Lung (tissue), 12 donors: Measurements from ENCODE around the gene CD69. TPM values are rescaled to one million over a fixed set of nuclear protein-coding genes. Genes with fewer than 3 reads are reported as not detected.
"Not testable (repeated sequence)": the region's sequence is repeated elsewhere in the genome, so short reads cannot be mapped to it uniquely, and the experiment has no call there.

Source experiments
- ATAC-seq: fragments of 200-7000 bp; cut with Tn5 transposase; one replicate; pipeline ENCODE4 v1.9.1; 2020; ENCODE audit warnings: moderate number of reproducible peaks; ENCODE audit not compliant: insufficient read depth, low FRiP score
- DNase-seq, 3 donors: peaks; one replicate each; pipeline ENCODE4 v3.0.0-alpha.2; 2013 to 2017
- H3K27ac ChIP-seq, 2 donors: one replicate each; pipeline ENCODE4 v1.5.1; 2013; ENCODE audit warnings: mild to moderate bottlenecking in 2 of 2, moderate library complexity in 2 of 2, control low read depth in 1 of 2, inconsistent platforms in 1 of 2, low read depth in 1 of 2, low read length in 1 of 2
- H3K27me3 ChIP-seq, 3 donors: one replicate each; pipeline ENCODE4 v1.5.1; 2013; ENCODE audit warnings: low read length in 2 of 3; ENCODE audit not compliant: control insufficient read depth in 3 of 3, insufficient read depth in 3 of 3
- H3K36me3 ChIP-seq, 4 donors: one replicate each; pipeline ENCODE4 v1.5.1; 2013; ENCODE audit warnings: low read length in 4 of 4, mild to moderate bottlenecking in 1 of 4, moderate library complexity in 1 of 4; ENCODE audit not compliant: control insufficient read depth in 4 of 4, insufficient read depth in 4 of 4
- H3K4me1 ChIP-seq, 5 donors: one replicate each; pipeline ENCODE4 v1.5.1; 2013; ENCODE audit warnings: low read length in 5 of 5, mild to moderate bottlenecking in 2 of 5, moderate library complexity in 1 of 5; ENCODE audit not compliant: control insufficient read depth in 5 of 5, insufficient read depth in 5 of 5
- H3K4me3 ChIP-seq: one replicate; pipeline ENCODE4 v1.5.1; 2013; ENCODE audit warnings: mild to moderate bottlenecking, control low read depth, moderate library complexity
- H3K9ac ChIP-seq, 2 donors: one replicate each; pipeline ENCODE4 v1.5.1; 2013; ENCODE audit warnings: low read length in 2 of 2, control low read depth in 1 of 2; ENCODE audit not compliant: insufficient read depth in 1 of 2
- H3K9me3 ChIP-seq, 4 donors: one replicate each; pipeline ENCODE4 v1.5.1; 2013; ENCODE audit warnings: low read length in 3 of 4, mild to moderate bottlenecking in 1 of 4, moderate library complexity in 1 of 4; ENCODE audit not compliant: control insufficient read depth in 4 of 4, insufficient read depth in 3 of 4
- WGBS, 2 donors: extraction: QIAGEN DNeasy Blood & Tissue Kit; methylation state at CpG; one replicate each; pipeline ENCODE4 v1.1.7; 2013; 5-methylcytosine and 5-hydroxymethylcytosine counted together
- polyA plus RNA-seq, 2 donors: library from polyadenylated mRNA; stranded (reverse); fragments of 200-250 nt; gene quantifications; one replicate each; pipeline ENCODE4 v1.2.1, GENCODE V29; 2013
- total RNA-seq, 2 donors: library from RNA; depleted of rRNA in 1 of 2; stranded (reverse); fragments of >200 nt in 1 of 2; gene quantifications; one replicate each; pipeline ENCODE4 v1.2.1, GENCODE V29; 2014 to 2021
- TF ChIP-seq, protein P1 (sequence below): IDR thresholded peaks from 2 replicates; pipeline ENCODE4 v1.5.1; 2012; ENCODE audit warnings: mild to moderate bottlenecking; ENCODE audit errors: control extremely low read depth, extremely low read depth
- donor health status: control.
- donor health status: control.
- donor health status: Bipolar disorder and iron deficiency.
- donor health status: healthy.
- donor health status: DM: yes; HTN: yes; CAD: no.

CD69 gene
- total and polyA plus RNA-seq, 4 donors = 3.9 to 17.4 (median 9.7) TPM

GRCh38 chr12:9738905-9739304 is 21.8 kb downstream of the CD69 start:
- not testable (repeated sequence) for H3K9ac ChIP-seq, H3K4me3 ChIP-seq, H3K9me3 ChIP-seq, H3K27ac ChIP-seq, H3K36me3 ChIP-seq, ATAC-seq, H3K27me3 ChIP-seq, H3K4me1 ChIP-seq, DNase-seq
- 68 to 92% methylated on average over 14 of the region's 14 CpGs for WGBS, 2 donors

DNA sequence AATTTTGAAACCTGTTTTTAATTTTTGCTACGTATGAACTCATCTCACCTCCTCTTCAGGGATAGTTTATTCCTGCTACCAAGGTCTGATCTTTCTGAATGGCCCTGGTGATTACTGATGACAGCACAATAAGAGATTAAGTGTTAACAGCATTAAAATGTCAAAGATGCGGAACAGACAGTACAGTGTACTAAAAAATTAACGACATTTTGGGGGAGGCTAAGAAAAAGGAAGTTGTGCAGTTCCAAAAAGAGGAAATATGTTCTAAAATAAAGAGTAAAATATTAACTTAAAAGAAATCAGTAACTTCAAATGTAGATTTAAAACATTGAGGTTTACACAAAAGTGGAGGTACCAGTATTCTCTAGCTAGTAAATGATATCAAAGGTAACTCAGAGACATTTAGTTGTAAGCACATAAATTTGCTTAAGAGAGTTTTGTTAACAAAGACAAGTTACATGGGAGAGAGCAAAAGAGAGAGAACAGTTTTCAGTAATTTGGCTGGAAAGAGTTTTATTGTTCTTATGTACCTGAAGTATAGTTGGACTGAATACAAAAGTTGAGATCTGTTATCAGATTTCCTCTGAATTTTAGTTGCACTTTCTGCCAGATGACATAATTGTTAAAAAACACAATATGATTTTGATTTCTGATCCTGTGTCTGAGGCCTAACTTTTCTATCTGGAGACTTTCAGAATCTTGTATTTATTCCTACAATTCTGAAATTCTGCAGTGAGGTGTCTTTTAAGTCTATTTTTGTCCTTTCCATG is 23.6 kb downstream of the CD69 start:
- WGBS, 2 donors = 17 to 41% methylated on average over 3 of the region's 3 CpGs
- TF ChIP-seq, protein P1, sequence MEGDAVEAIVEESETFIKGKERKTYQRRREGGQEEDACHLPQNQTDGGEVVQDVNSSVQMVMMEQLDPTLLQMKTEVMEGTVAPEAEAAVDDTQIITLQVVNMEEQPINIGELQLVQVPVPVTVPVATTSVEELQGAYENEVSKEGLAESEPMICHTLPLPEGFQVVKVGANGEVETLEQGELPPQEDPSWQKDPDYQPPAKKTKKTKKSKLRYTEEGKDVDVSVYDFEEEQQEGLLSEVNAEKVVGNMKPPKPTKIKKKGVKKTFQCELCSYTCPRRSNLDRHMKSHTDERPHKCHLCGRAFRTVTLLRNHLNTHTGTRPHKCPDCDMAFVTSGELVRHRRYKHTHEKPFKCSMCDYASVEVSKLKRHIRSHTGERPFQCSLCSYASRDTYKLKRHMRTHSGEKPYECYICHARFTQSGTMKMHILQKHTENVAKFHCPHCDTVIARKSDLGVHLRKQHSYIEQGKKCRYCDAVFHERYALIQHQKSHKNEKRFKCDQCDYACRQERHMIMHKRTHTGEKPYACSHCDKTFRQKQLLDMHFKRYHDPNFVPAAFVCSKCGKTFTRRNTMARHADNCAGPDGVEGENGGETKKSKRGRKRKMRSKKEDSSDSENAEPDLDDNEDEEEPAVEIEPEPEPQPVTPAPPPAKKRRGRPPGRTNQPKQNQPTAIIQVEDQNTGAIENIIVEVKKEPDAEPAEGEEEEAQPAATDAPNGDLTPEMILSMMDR = no peak
- H3K27me3 ChIP-seq = no peaks in the 10 kb centered on the region
- no peaks in the 10 kb centered on the region for H3K36me3 ChIP-seq
- H3K9me3 ChIP-seq = no peaks in the 10 kb centered on the region
- DNase-seq = peak in 1 of 3 donors; percentile 18
- H3K27ac ChIP-seq = no peak overlapping the region
- H3K4me3 ChIP-seq = no peak overlapping the region
- no peak overlapping the region for H3K9ac ChIP-seq
- no peak for ATAC-seq
- peaks cover 0 to 8% (median 0%) of the 10 kb centered on the region in 5 donors for H3K4me1 ChIP-seq

GRCh38 chr12:9735601-9736000 is 25.1 kb downstream of the CD69 start:
- no peak for DNase-seq
- H3K27ac ChIP-seq = no peak overlapping the region
- H3K4me1 ChIP-seq = peaks cover 0 to 8% (median 0%) of the 10 kb centered on the region in 5 donors
- H3K27me3 ChIP-seq = no peaks in the 10 kb centered on the region
- TF ChIP-seq, protein P1 = no peak
- H3K9ac ChIP-seq = no peak overlapping the region
- WGBS, 2 donors = 83 to 87% methylated on average over 3 of the region's 3 CpGs
- H3K36me3 ChIP-seq = no peaks in the 10 kb centered on the region
- H3K4me3 ChIP-seq = no peak overlapping the region
- ATAC-seq = no peak
- H3K9me3 ChIP-seq = no peaks in the 10 kb centered on the region

- DNase-seq = no peak
- Histone ChIP-seq H3K9me3 (no peaks in the 10 kb centered on the region), H3K27ac (no peak within 1 kb of the TSS), H3K27me3 (no peaks in the 10 kb centered on the region), H3K4me1 (peaks cover 0 to 8% (median 0%) of the 10 kb centered on the region in 5 donors), H3K9ac (no peak within 1 kb of the TSS), H3K36me3 (no peaks in the 10 kb centered on the region), H3K4me3 (no peak within 1 kb of the TSS)
- TF ChIP-seq, protein P1 = no peak
- 65 to 73% methylated on average over 8 of the region's 8 CpGs for WGBS, 2 donors
- ATAC-seq = no peak
Observed at GRCh38 chr12:9732921-9733461, 27.7 kb downstream of the CD69 start, which contains the start of gene CLECL1. CLECL1 (minus strand) TSS chr12:9733097.
